ENCODE measurements around the gene SRP54. TPM values are rescaled to one million over a fixed set of nuclear protein-coding genes. Genes with fewer than 3 reads are reported as not detected.

The SRP54 gene
- total and polyA plus RNA-seq, 2 donors (not counting 3 experiments of a cell fraction or from before 2014, with no cell fraction given): 32.8 to 63.7 TPM

DNA sequence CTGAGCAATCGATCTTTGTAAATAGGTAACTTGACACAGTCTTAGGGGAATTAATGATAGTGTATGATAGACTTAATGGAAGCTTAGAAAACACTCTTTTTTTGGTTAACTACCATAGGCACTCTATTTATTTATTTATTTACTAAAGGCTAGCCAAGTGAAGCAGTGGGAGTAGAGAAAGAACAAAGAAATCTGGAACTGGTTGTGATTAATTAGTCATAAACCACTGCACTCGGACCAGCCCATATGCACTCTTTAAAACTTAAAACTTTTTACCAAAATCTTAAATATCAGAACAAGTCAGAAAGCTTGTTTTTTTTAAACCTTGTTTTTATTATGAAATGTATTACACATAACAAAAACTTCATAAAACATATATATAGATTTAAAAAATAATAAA lies 49.5 kb upstream of the SRP54 start:
- H3K79me2 ChIP-seq (ENCODE audit: control insufficient read depth, insufficient read depth, low read length): no peaks in the 10 kb centered on the region
- POLR2A ChIA-PET: no interaction called here

More for the DNA sequence above, 49.5 kb upstream of the SRP54 start:
- Histone ChIP-seq H3K9ac (replicated peaks; ENCODE audit: extremely low read depth, insufficient read depth, low read length) (no peak overlapping the region), H4K20me1 (replicated peaks; ENCODE audit: control insufficient read depth, extremely low read depth, insufficient read depth, low read length) (no peaks in the 10 kb centered on the region), H3K4me2 (ENCODE audit: insufficient read depth, low read length) (no peak overlapping the region), H3K4me1 (ENCODE audit: control insufficient read depth, extremely low read depth, insufficient read depth, low read length) (peaks cover 15% of the 10 kb centered on the region), H3K9me1 (replicated peaks; ENCODE audit: control insufficient read depth, extremely low read depth, insufficient read depth, low read length) (no peaks in the 10 kb centered on the region), H3K27me3 (ENCODE audit: control insufficient read depth in 2 of 2, insufficient read depth in 2 of 2, low read length in 2 of 2) (no peaks in the 10 kb centered on the region), H3K27ac (ENCODE audit: insufficient read depth, low read depth, low read length) (no peak overlapping the region), H3K4me3 (replicated peaks in 1 of 3; ENCODE audit: insufficient read depth in 1 of 3, low read depth in 1 of 3, low read length in 3 of 3) (no peak overlapping the region), H3K36me3 (ENCODE audit: control insufficient read depth in 2 of 2, extremely low read depth in 1 of 2, insufficient read depth in 2 of 2, low read length in 2 of 2) (no peaks in the 10 kb centered on the region), H3K9me3 (replicated peaks; ENCODE audit: control insufficient read depth, insufficient read depth, low read length) (no peaks in the 10 kb centered on the region), H2AFZ (ENCODE audit: low read depth, low read length) (no peak overlapping the region)
- DNase-seq (ENCODE audit: low read depth, low spot score): no peak
- dilution Hi-C loops (cut with MboI; ENCODE audit: extremely low pct_ligation_motif_present, low sequenced_read_pairs) (no loop called here), intact Hi-C loops (cut with micrococcal nuclease) (no loop called here)
- CTCF ChIA-PET: interaction anchor here (0.7 to 0.9 kb wide), 2 partner anchors 9 to 206 kb away, joined by 3 to 4 read pairs; no protein-coding TSS in a partner anchor
- BruUV-seq (replicated peaks): no TSS peak
- FAIRE-seq: no peak
- TF ChIP-seq POLR2AphosphoS5 (IDR thresholded peaks at IDR 0.05; ENCODE audit: insufficient read depth, low read depth, low read length) (no peak), EZH2 (IDR thresholded peaks at IDR 0.05; ENCODE audit: borderline replicate concordance, low read depth, low read length, severe bottlenecking) (no peak), MYC (IDR thresholded peaks at IDR 0.05; ENCODE audit: low read depth, low read length) (no peak), GATA2 (IDR thresholded peaks at IDR 0.05; ENCODE audit: insufficient read depth, insufficient read length, low read depth, low read length) (no peak), FOS (IDR thresholded peaks at IDR 0.05; ENCODE audit: borderline replicate concordance, insufficient read depth, low read length) (no peak), POLR2A (IDR thresholded peaks at IDR 0.05; ENCODE audit: low read depth, low read length) (no peak), JUN (IDR thresholded peaks at IDR 0.05; ENCODE audit: borderline replicate concordance, insufficient read depth, insufficient read length, low read depth) (no peak)
- TF ChIP-seq, protein P1, sequence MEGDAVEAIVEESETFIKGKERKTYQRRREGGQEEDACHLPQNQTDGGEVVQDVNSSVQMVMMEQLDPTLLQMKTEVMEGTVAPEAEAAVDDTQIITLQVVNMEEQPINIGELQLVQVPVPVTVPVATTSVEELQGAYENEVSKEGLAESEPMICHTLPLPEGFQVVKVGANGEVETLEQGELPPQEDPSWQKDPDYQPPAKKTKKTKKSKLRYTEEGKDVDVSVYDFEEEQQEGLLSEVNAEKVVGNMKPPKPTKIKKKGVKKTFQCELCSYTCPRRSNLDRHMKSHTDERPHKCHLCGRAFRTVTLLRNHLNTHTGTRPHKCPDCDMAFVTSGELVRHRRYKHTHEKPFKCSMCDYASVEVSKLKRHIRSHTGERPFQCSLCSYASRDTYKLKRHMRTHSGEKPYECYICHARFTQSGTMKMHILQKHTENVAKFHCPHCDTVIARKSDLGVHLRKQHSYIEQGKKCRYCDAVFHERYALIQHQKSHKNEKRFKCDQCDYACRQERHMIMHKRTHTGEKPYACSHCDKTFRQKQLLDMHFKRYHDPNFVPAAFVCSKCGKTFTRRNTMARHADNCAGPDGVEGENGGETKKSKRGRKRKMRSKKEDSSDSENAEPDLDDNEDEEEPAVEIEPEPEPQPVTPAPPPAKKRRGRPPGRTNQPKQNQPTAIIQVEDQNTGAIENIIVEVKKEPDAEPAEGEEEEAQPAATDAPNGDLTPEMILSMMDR (IDR thresholded peaks at IDR 0.05; ENCODE audit: extremely low read depth in 1 of 2, insufficient read depth in 1 of 2, low read depth in 1 of 2, low read length in 2 of 2): no peak
- TF ChIP-seq, protein P2, sequence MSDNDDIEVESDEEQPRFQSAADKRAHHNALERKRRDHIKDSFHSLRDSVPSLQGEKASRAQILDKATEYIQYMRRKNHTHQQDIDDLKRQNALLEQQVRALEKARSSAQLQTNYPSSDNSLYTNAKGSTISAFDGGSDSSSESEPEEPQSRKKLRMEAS (IDR thresholded peaks at IDR 0.05; ENCODE audit: insufficient read depth, insufficient read length): no peak
